M059J (cell line): ENCODE data around the gene KCNE1. TPM values are rescaled to one million over a fixed set of nuclear protein-coding genes. Genes with fewer than 3 reads are reported as not detected.
A peak's percentile ranks its signal among the peaks of the same experiment; 100 is the strongest.

ENCODE experiments used
- DNase-seq: peaks from one replicate; pipeline ENCODE4 v3.0.0-alpha.2; 2012; ENCODE audit warnings: low read depth
- total RNA-seq: library from RNA; depleted of rRNA; stranded (reverse); fragments of >200 nt; shearing (Covaris generic); gene quantifications from 2 replicates; pipeline ENCODE4 v1.2.3, GENCODE V29; 2014

Gene KCNE1
- total RNA-seq, 1 experiment from 2014 or later = not detected

DNA sequence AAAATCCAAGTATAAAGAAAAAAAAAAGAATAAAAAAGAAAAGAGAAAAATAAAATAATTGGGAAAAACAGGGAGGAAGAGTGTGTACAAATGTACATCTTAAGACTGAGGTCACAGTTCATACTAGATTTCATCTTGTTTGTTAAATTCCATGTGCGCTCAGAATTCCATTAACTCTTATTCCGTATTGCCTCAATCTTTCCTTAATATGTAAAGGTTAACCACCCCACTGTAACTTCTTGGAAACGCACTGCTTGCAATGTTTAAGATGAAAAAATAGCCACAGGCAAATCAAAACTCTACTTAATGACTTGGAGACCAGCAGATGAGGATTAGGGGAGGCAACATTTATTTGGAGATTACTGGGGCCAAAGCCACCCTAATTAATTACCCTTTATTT lies 23.9 kb upstream of the KCNE1 start:
- no peak for DNase-seq

DNA sequence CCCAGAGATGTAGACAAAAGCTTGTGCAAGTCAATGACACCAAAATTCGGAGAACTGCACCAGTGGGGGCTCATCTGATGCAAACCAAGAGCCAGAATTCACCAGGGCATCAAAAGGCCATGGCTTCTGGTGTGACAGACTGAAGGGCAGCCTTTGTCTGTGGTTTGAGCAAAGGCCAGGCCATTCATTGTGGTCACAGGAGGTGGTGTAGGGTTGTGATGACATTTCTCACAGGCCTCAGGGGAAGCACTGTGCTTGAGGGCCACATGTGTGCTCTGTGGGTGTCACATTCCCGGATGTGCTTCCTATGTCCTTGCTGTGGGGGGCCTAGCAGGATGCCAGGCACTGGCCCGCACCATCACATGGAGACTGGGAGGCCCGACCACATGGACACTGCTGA lies 22.5 kb upstream of the KCNE1 start:
- DNase-seq = peak; percentile 97

DNA sequence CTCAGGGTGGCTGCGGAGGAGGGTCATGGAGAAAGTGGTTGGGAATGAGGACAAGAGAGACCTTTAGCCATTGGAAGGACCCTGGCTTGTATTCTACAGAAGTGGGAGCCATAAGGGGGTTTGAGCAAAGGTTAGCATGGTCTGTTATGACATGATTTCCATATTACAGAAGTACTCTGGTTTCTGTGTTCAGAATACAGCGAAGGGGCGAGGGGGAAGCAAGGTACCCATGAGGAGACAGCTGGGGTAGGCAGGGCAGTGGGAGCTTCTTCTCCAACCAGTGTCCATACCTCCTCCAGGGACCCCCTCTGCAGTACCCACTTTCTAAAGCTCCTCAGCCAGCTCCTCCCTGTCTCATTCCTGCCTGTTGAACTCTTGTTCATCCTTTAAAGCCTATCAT lies 21.9 kb upstream of the KCNE1 start:
- DNase-seq = no peak

GRCh38 chr21:34531399-34531798 lies 19.4 kb upstream of the KCNE1 start:
- DNase-seq = no peak

- peak; percentile 87 for DNase-seq
Observed at GRCh38 chr21:34530261-34530660, 18.3 kb upstream of the KCNE1 start.

GRCh38 chr21:34528131-34528561 lies 16.1 kb upstream of the KCNE1 start:
- peak; percentile 52 for DNase-seq

DNA sequence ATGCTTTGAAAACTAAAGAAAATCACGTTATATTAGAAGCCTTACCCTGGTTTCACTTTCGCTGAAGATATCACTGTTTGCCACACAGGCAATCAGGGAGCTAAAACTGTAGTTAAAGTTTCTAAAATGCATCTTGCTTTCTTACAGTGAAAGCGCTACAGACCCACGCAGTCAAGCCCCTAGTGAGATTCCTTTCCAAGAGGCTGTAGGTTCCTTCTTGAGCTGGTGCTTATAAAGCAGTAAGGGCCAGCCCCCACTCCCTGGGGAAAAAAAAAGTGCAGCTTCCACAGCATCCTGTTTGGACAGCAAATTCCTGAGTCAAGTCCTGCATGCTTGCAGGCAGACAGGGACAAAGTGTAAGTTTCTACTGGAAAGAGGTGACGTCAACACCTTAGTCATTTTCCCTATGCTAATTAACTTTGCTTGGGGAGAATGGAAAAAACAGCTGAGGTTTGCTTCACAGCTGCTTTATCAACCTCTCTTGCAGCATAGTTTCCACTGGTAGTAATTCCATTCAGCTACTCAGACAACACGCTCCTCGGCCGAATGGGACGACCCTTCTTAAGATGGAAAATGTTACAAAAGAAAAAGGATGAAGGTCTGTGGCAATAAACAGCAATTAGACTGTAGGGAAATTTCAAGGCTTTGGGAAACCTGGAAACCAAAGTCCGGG lies 14.7 kb upstream of the KCNE1 start:
- peak; percentile 100 for DNase-seq

GRCh38 chr21:34526241-34526617 lies 14.2 kb upstream of the KCNE1 start:
- DNase-seq = no peak

DNA sequence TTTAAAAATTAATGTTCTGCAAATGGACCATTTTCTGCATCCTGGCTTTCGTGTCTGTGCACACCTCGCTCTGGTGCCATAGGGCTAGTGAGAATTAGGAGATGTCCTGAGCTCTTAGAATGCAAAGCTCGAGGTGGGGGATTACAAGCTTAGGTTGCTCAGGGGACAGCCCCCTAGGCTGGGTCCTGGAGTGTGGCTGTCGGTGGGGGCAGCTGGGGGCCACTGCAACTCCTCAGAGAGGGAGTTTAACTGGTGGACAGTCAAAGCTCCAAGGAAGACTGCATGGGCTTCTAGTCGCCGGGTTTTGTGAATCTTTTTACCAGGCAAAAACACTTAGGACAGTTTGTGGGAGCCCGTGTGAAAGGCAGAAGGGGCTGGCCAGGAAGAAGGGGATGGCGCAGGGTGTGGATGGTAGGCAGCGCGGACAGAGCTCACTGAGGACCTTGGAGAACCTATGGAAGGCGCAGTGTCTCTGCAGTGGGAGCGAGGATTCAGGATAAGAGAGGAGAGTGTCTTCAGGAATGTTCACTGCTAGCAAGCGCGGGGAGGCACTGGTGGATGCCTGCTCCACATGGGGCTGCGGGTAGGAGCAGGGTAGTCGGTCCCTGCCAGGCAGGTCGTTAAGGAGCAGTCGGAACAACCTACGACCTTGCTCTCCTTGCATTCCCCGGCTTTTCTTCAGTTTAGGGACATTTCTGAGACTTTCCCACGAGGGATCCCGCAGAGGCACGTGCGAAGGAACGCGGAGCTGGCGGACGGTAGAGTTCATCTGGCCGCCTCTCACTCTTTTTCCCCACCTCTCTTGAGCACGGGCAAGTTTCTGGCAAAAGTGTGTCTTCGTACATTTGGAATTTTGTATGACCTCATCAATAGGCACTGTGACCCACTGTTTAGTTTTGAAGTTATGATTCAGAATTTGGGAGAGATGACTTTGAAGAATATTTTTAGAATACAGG lies 12.9 kb upstream of the KCNE1 start:
- peak; percentile 62 for DNase-seq

GRCh38 chr21:34523019-34523555 lies 11.1 kb upstream of the KCNE1 start:
- DNase-seq = no peak

GRCh38 chr21:34522284-34522683 lies 10.3 kb upstream of the KCNE1 start:
- no peak for DNase-seq

- no peak for DNase-seq
Observed at GRCh38 chr21:34521561-34521960, 9.6 kb upstream of the KCNE1 start.

DNA sequence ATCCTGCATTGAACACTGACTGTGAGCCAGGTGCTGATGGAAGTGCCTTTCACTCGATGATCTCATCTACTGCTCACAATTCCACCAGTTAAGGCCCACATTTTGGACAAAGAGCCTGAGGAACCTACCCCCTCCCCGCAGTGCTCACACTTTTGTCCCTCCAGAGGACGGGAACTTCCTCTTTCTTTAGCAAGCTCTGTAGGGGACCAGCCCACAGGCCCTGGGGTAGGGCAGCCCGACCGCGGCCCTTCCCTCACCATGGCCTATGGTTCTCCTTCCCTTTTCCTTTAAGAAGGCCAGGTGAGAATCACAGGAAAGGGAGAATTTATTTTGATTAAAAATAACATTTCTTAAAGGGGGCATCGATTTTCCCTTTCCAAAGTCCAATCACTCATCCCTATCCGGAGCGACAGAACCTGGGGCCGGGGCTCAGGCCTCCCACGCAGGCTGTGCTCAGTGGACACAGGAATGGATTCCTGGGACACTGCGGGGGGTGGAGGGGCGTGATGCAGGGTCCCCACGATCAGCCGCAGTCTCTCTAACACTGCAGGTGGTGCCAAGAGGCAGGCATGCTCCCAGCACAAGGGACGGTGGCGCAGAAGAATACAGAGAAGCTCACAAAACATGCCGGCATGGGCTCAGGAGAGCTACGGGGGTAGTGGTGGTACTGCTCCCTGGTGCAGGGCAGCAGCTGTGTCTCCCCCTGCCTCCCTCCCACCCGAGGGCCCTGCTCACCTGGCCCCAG lies 8.9 kb upstream of the KCNE1 start:
- no peak for DNase-seq

- DNase-seq = no peak
Observed at GRCh38 chr21:34520281-34520680, 8.3 kb upstream of the KCNE1 start.

DNA sequence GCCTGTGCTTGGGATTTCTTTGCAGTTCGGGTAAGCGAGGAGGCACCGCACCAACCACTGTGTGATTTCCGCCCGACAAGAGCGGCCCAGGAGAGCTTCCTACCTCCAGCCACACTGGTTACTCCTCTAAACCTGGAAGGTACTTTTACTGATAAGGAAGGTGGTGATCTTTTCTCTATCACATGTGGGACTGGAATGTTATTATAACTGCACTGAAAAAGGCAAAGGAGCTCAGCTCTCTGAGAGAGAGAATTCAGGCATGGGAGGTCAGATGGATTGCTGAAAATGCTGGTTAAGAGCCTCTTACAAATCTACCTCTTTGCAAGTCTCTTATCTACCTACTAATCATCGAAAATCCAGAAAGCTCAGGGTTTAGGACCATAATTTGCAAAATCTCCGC lies 7.7 kb upstream of the KCNE1 start:
- DNase-seq = no peak

GRCh38 chr21:34519016-34519415 lies 7.0 kb upstream of the KCNE1 start:
- DNase-seq = no peak

GRCh38 chr21:34518301-34518700 lies 6.3 kb upstream of the KCNE1 start:
- no peak for DNase-seq

DNA sequence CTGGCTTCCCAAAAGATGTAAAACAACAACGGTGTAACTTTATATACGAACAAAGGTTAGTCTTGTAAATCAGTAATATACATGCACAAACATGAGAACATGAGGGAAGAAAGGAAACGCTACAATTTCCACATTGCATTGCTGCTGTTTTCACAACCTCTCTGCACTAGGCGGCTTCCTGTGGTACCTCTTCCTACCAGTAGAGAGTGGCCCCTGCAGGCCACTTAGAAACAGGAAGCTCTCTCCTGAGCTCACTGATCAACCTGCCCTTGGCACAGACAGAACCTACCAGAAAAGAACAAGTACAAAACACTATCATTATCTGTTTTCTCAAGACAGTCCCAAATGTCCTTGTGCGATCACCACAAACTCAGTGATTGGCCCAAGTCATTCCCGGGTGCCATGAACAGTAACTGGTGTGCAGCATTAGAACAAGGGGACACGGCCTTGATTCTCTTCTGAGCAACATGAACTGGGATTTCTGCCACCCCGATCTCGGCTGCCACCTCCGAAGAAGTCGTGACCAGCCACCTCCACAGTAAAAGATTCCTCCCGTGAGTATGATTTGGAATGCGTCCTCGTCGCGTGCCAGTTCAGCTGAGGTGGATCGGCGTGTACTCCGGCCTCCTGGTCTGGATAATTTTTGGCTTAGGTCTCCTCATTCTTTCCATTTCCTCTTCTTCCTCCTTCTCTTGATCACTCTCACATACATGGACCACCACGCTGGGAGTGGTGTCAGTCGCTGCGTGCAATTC lies 5.7 kb upstream of the KCNE1 start:
- peak; percentile 58 for DNase-seq

DNA sequence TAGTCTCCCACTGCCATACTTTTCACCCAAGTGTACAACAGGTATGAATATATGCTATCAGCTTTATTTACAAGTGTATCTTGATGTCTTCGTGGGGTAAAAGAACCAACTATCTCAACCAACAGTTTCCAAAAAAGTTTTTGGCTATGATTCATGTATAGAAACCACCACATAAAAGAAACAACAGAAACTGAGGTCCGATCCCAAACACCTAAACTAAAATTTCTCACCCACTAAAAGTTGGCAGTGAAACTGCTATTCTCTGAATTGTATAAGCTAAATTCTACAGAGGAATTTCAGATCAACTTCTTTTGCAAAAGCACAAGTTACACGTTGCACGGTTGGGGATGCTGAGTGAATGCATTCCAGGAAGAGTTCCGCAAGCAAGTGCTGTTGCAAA lies 5.0 kb upstream of the KCNE1 start:
- DNase-seq = no peak

DNA sequence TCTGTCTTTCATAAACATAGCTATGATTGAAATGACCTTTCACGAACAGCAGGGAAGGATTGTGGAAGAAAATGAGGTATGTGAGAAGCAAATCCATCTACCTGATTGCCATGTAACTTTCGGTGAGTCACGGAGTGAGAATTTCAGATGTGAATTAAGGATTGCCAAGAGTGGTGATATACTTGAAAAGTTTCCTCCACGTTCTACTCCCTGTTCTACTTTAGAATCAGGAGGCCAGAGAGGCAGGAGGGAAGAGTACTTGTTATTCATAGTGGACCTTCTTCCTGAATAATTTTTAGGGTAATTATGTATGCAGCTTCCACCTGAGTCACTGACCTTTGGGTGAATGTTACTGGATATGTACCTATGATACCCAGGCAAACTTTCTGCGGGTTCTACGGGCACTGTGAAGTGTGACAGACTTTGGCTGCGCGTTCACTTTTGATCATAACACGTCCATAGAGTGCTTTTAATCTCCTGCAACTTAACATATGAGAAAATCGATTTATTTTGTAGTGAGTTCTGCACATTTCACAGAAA lies 2.6 kb upstream of the KCNE1 start:
- DNase-seq = no peak

- DNase-seq = no peak
Observed at GRCh38 chr21:34513129-34513675, 1.2 kb upstream of the KCNE1 start.
